Heart right ventricle (tissue), 16 donors: ENCODE measurements around the gene GARNL3. TPM values are rescaled to one million over a fixed set of nuclear protein-coding genes. Genes with fewer than 3 reads are reported as not detected.

Source experiments
- ATAC-seq, 8 donors: fragments of 200-7000 bp; cut with Tn5 transposase; one replicate each; pipeline ENCODE4 v1.9.1; 2020; ENCODE audit warnings: mild to moderate bottlenecking in 8 of 8, moderate library complexity in 8 of 8, moderate number of reproducible peaks in 1 of 8
- DNase-seq, 2 donors: peaks; one replicate each; pipeline ENCODE4 v3.0.0-alpha.2; 2020
- H3K27ac ChIP-seq, 10 donors: fragments of 200-600 bp; sonication (generic) in 2 of 10; one replicate each; pipeline versions ENCODE4 v1.5.0 to v1.8.0; 2020 to 2022; ENCODE audit warnings: mild to moderate bottlenecking in 3 of 10
- H3K27me3 ChIP-seq, 7 donors: fragments of 200-600 bp; one replicate each; pipeline ENCODE4 v1.8.0; 2021 to 2022; ENCODE audit warnings: mild to moderate bottlenecking in 2 of 7
- H3K36me3 ChIP-seq, 9 donors: fragments of 200-600 bp; sonication (generic) in 1 of 9; one replicate each; pipeline versions ENCODE4 v1.5.0 to v1.8.0; 2020 to 2022; ENCODE audit warnings: mild to moderate bottlenecking in 2 of 9
- H3K4me1 ChIP-seq, 9 donors: fragments of 200-600 bp; sonication (generic) in 1 of 9; one replicate each; pipeline versions ENCODE4 v1.5.0 to v1.8.0; 2020 to 2022; ENCODE audit warnings: mild to moderate bottlenecking in 4 of 9
- H3K4me3 ChIP-seq, 10 donors: fragments of 200-600 bp; sonication (generic) in 2 of 10; one replicate each; pipeline versions ENCODE4 v1.5.0 to v1.8.0; 2020 to 2022; ENCODE audit warnings: mild to moderate bottlenecking in 7 of 10, moderate library complexity in 2 of 10
- H3K9me3 ChIP-seq, 11 donors: fragments of 200-600 bp in 10 of 11; sonication (generic) in 2 of 11; one replicate each; pipeline versions ENCODE4 v1.5.0 to v1.8.0; 2013 to 2022; ENCODE audit warnings: mild to moderate bottlenecking in 2 of 11, control low read depth in 1 of 11, moderate library complexity in 1 of 11
- CTCF ChIP-seq, 9 donors: fragments of 200-600 bp; sonication (generic) in 2 of 9; IDR thresholded peaks; one replicate each; pipeline versions ENCODE4 v1.5.0 to v1.8.0; 2021 to 2022; ENCODE audit warnings: antibody characterized with exemption in 9 of 9, mild to moderate bottlenecking in 5 of 9, moderate library complexity in 1 of 9
- WGBS, 2 donors: extraction: QIAGEN DNeasy Blood & Tissue Kit; methylation state at CpG; one replicate each; pipeline ENCODE4 v1.1.7; 2013; ENCODE audit warnings: inconsistent platforms in 1 of 2; 5-methylcytosine and 5-hydroxymethylcytosine counted together
- intact Hi-C, 10 donors: fragments of 100-400 bp; cut with DNase I; formaldehyde crosslinking; loops; one replicate each; pipeline versions ENCODE4 v1.11.1 to v1.14.2; 2022
- polyA plus RNA-seq, 2 donors: library from polyadenylated mRNA; stranded (reverse); fragments of 200-250 nt; gene quantifications; one replicate each; pipeline ENCODE4 v1.2.3, GENCODE V29; 2013
- total RNA-seq, 10 donors: library from RNA; stranded (reverse); fragmentation: NEBNext Ultra II Directional in 3 of 10; extraction: Animal tissue kit (Norgen Biotek cat#: 25700) in 3 of 10; gene quantifications; one replicate each; pipeline versions ENCODE4 v1.2.1 to v1.2.4, GENCODE V29; 2021 to 2023
- donor health status: Arrhythmogenic right ventricular cardiomyopathy.
- donor health status: ischemic (EF 13 %, LVEDD 7.1; RV severe dilation, severe dysfunction).
- donor health status: healthy with polysubstance abuse.
- donor health status: DM: no; HTN: yes; CAD: no.
- donor health status: DM: no; HTN: no; CAD: no.
- donor health status: ischemic (EF 25% LVEDD 6.9; RV normal size, moderate dysfunction).
- donor health status: ischemic (EF 25% LVEDD 5.7; RV mildly dilated, moderate dysfunction).
- donor health status: healthy.
- donor health status: DM: yes; HTN: yes; CAD: no.
- donor health status: Ischemic cardiomyopathy.
- donor health status: ischemic (EF 35%, LVEDD 5.7; RV mildly dilated, moderate dysfunction).
- donor health status: nonischemic (EF 11% LVEDD 7.7; RV severe dilation, severe dysfunction).
- donor health status: DM: yes; HTN: yes; CAD: no.
- donor health status: PGD.
- donor health status: ischemic (EF 29% LVEDD 5.4; RV normal size, mild dysfunction).
- donor health status: nonischemic (EF 23%, LVEDD 6.1; RV moderate dilation, normal function).

GARNL3 gene
- total and polyA plus RNA-seq, 12 donors: 3.3 to 53.1 (median 28.3) TPM

GRCh38 chr9:127398715-127399400 is 134.3 kb downstream of the GARNL3 start:
- H3K27ac ChIP-seq: no peak overlapping the region
- peak overlapping the region in 3 of 10 donors; percentile 81 to 93 (median 89) for H3K4me3 ChIP-seq
- intact Hi-C loops: loop anchor here in 7 of 10 donors (1.0 to 10.0 kb wide), 7 partner anchors 19 to 184 kb away; no protein-coding TSS in a partner anchor
- WGBS, 2 donors: 83 to 88% methylated on average over 13 of the region's 13 CpGs
- no peak for DNase-seq
- peaks cover 0 to 24% (median 20%) of the 10 kb centered on the region in 9 donors for H3K4me1 ChIP-seq
- TF ChIP-seq CTCF (IDR thresholded peaks at IDR 0.05): no peak
- ATAC-seq: no peak
- no peaks in the 10 kb centered on the region for H3K27me3 ChIP-seq
- peaks cover 0 to 46% (median 5%) of the 10 kb centered on the region in 9 donors for H3K36me3 ChIP-seq
- H3K9me3 ChIP-seq: no peaks in the 10 kb centered on the region

GRCh38 chr9:127399736-127400269 is 135.2 kb downstream of the GARNL3 start:
- Histone ChIP-seq H3K36me3 (peaks cover 0 to 49% (median 15%) of the 10 kb centered on the region in 9 donors), H3K9me3 (no peaks in the 10 kb centered on the region), H3K27me3 (no peaks in the 10 kb centered on the region), H3K27ac (no peak overlapping the region), H3K4me3 (no peak overlapping the region), H3K4me1 (peaks cover 0 to 24% (median 20%) of the 10 kb centered on the region in 9 donors)
- no peak for ATAC-seq
- 95 to 99% methylated on average over 14 of the region's 14 CpGs for WGBS, 2 donors
- no peak for DNase-seq
- intact Hi-C loops: loop anchor here in 7 of 10 donors (1.0 to 10.0 kb wide), 7 partner anchors 18 to 185 kb away; no protein-coding TSS in a partner anchor
- TF ChIP-seq CTCF (IDR thresholded peaks at IDR 0.05): no peak

- H3K4me1 ChIP-seq: peaks cover 0 to 30% (median 25%) of the 10 kb centered on the region in 9 donors
- intact Hi-C loops: loop anchor here in 1 of 10 donors (1.0 kb wide), 1 partner anchor 26 kb away; no protein-coding TSS in a partner anchor
- TF ChIP-seq CTCF (IDR thresholded peaks at IDR 0.05): no peak
- WGBS, 2 donors: 88 to 89% methylated on average over 18 of the region's 18 CpGs
- H3K36me3 ChIP-seq: peaks cover 0 to 58% (median 27%) of the 10 kb centered on the region in 9 donors
- H3K27me3 ChIP-seq: no peaks in the 10 kb centered on the region
- no peaks in the 10 kb centered on the region for H3K9me3 ChIP-seq
- no peak overlapping the region for H3K4me3 ChIP-seq
- no peak for ATAC-seq
- DNase-seq: no peak
- no peak overlapping the region for H3K27ac ChIP-seq
Observed at GRCh38 chr9:127402401-127403090, 138.0 kb downstream of the GARNL3 start.

GRCh38 chr9:127403507-127404192 is 139.1 kb downstream of the GARNL3 start:
- peaks cover 0 to 22% (median 16%) of the 10 kb centered on the region in 9 donors for H3K4me1 ChIP-seq
- no peak for DNase-seq
- TF ChIP-seq CTCF (IDR thresholded peaks at IDR 0.05): no peak
- intact Hi-C loops: loop anchor here in 1 of 10 donors (1.0 kb wide), 1 partner anchor 25 kb away; no protein-coding TSS in a partner anchor
- no peak overlapping the region for H3K27ac ChIP-seq
- no peak overlapping the region for H3K4me3 ChIP-seq
- 93 to 94% methylated on average over 21 of the region's 22 CpGs for WGBS, 2 donors
- H3K27me3 ChIP-seq: no peaks in the 10 kb centered on the region
- no peaks in the 10 kb centered on the region for H3K9me3 ChIP-seq
- peaks cover 0 to 63% (median 27%) of the 10 kb centered on the region in 9 donors for H3K36me3 ChIP-seq
- ATAC-seq: no peak
